Panc1 (cell line): Measurements from ENCODE around the gene KCNJ12. TPM values are rescaled to one million over a fixed set of nuclear protein-coding genes. Genes with fewer than 3 reads are reported as not detected.

Source experiments
- ATAC-seq: fragments of 200-7000 bp; cut with Tn5 transposase; 2 replicates; pipeline ENCODE4 v1.9.1; 2020; ENCODE audit warnings: mild to moderate bottlenecking, moderate library complexity
- BruUV-seq: library from RNA; stranded (reverse); fragments of 400-500 nt; replicated peaks from 2 replicates; lab custom pipeline; 2021; lab: Mats Ljungman, UMichigan
- CTCF ChIA-PET: fragments of 300-600 bp; sonication (Branson Sonifier 250); formaldehyde crosslinking; loops from one replicate; lab custom pipeline; 2022; ENCODE audit warnings: antibody characterized with exemption; lab: Charles Lee
- POLR2A ChIA-PET: fragments of 300-600 bp; sonication (Branson Sonifier 250); formaldehyde crosslinking; loops from one replicate; lab custom pipeline; 2022; ENCODE audit warnings: antibody characterized with exemption; lab: Charles Lee
- DNase-seq: peaks from one replicate; pipeline ENCODE4 v3.0.0-alpha.2; 2010; ENCODE audit warnings: low read depth, low spot score
- H3K27ac ChIP-seq: 2 replicates; pipeline ENCODE4 v1.5.1; 2011; ENCODE audit warnings: mild to moderate bottlenecking, low read length, inconsistent platforms
- H3K27me3 ChIP-seq: fragments of 200-500 bp; sonication (Bioruptor generic); 2 replicates; pipeline ENCODE4 v1.6.0; 2014; ENCODE audit warnings: low read length, inconsistent platforms; ENCODE audit not compliant: control insufficient read depth, insufficient read depth
- H3K36me3 ChIP-seq: fragments of 200-500 bp; sonication (Bioruptor generic); 2 replicates; pipeline ENCODE4 v1.5.1; 2014; ENCODE audit warnings: inconsistent platforms, mild to moderate bottlenecking, low read length, moderate library complexity; ENCODE audit not compliant: control insufficient read depth, insufficient read depth
- H3K4me1 ChIP-seq: 2 replicates; pipeline ENCODE4 v1.5.1; 2011; ENCODE audit warnings: inconsistent platforms, mild to moderate bottlenecking, low read length, moderate library complexity; ENCODE audit not compliant: control insufficient read depth, insufficient read depth
- H3K4me3 ChIP-seq, 2 experiments: 2 replicates each; pipeline ENCODE4 v1.5.1; 2011 to 2012; ENCODE audit warnings: low read depth in 2 of 2, low read length in 2 of 2, mild to moderate bottlenecking in 2 of 2, inconsistent platforms in 1 of 2, moderate library complexity in 1 of 2
- H3K9me3 ChIP-seq: fragments of 200-500 bp; sonication (Bioruptor generic); 2 replicates; pipeline ENCODE4 v1.5.1; 2014; ENCODE audit warnings: low read depth, mild to moderate bottlenecking, inconsistent platforms, low read length, moderate library complexity; ENCODE audit not compliant: control insufficient read depth, insufficient read depth
- CTCF ChIP-seq: fragments of 450-650 bp; IDR thresholded peaks from 2 replicates; pipeline ENCODE4 v1.5.1; 2017; ENCODE audit warnings: mild to moderate bottlenecking
- POLR2AphosphoS5 ChIP-seq: IDR thresholded peaks from 2 replicates; pipeline ENCODE4 v1.6.1; 2012; ENCODE audit warnings: mild to moderate bottlenecking, low read depth, low read length, moderate library complexity
- REST ChIP-seq, 2 experiments: IDR thresholded peaks; 2 replicates each; pipeline ENCODE4 v1.6.1; 2011 to 2012; ENCODE audit warnings: low read depth in 2 of 2, control low read depth in 1 of 2, low read length in 1 of 2, mild to moderate bottlenecking in 1 of 2, moderate library complexity in 1 of 2; ENCODE audit not compliant: insufficient read depth in 1 of 2
- SIN3A ChIP-seq: IDR thresholded peaks from 2 replicates; pipeline ENCODE4 v1.6.1; 2012; ENCODE audit warnings: low read depth, mild to moderate bottlenecking, low read length, moderate library complexity, borderline replicate concordance; ENCODE audit not compliant: insufficient read depth
- TCF7L2 ChIP-seq: IDR thresholded peaks from 2 replicates; pipeline ENCODE4 v1.6.1; 2011; ENCODE audit warnings: mild to moderate bottlenecking, low read depth, low read length, inconsistent platforms
- in situ Hi-C: cut with HindIII; loops from 2 replicates; pipeline ENCODE4 v1.10.0; 2016; ENCODE audit warnings: low sequenced_read_pairs, low pct_unique_long_range_greater_than_20kb
- intact Hi-C: fragments of 100-400 bp; cut with micrococcal nuclease; formaldehyde crosslinking; loops from one replicate; pipeline ENCODE4 v1.10.0; 2022; ENCODE audit not compliant: unreplicated experiment
- total RNA-seq: library from RNA; stranded (reverse); gene quantifications from one replicate; pipeline ENCODE4 v1.2.1, GENCODE V29; 2021; ENCODE audit not compliant: unreplicated experiment

Gene KCNJ12
- total RNA-seq, 1 experiment from 2014 or later: 2.7 TPM

GRCh38 chr17:21359483-21359840 lies 16.7 kb upstream of the KCNJ12 start:
- CTCF ChIA-PET: no interaction called here

GRCh38 chr17:21360048-21360447 lies 16.1 kb upstream of the KCNJ12 start:
- TF ChIP-seq SIN3A (no peak), REST (IDR thresholded peaks at IDR 0.05; ENCODE audit: insufficient read depth in 1 of 2, low read depth in 2 of 2, low read length in 1 of 2) (no peak), CTCF (no peak), TCF7L2 (no peak), POLR2AphosphoS5 (no peak)
- ChIA-PET POLR2A (no interaction called here), CTCF (no interaction called here)
- Histone ChIP-seq H3K27ac (no peak overlapping the region), H3K4me3 (no peak overlapping the region), H3K9me3 (no peaks in the 10 kb centered on the region), H3K4me1 (no peaks in the 10 kb centered on the region), H3K27me3 (no peaks in the 10 kb centered on the region), H3K36me3 (no peaks in the 10 kb centered on the region)
- intact Hi-C loops (no loop called here), in situ Hi-C loops (no loop called here)
- no TSS peak for BruUV-seq
- ATAC-seq (no peak; the same call in 1 of the 2 replicates), DNase-seq (no peak)

More at GRCh38 chr17:21359483-21359840, 16.7 kb upstream of the KCNJ12 start:
- TF ChIP-seq SIN3A (no peak), CTCF (no peak), REST (IDR thresholded peaks at IDR 0.05; ENCODE audit: insufficient read depth in 1 of 2, low read depth in 2 of 2, low read length in 1 of 2) (no peak), POLR2AphosphoS5 (no peak), TCF7L2 (no peak)
- Histone ChIP-seq H3K27me3 (no peaks in the 10 kb centered on the region), H3K9me3 (no peaks in the 10 kb centered on the region), H3K36me3 (no peaks in the 10 kb centered on the region), H3K27ac (no peak overlapping the region), H3K4me3 (no peak overlapping the region), H3K4me1 (no peaks in the 10 kb centered on the region)
- DNase-seq: no peak
- ATAC-seq: no peak
- POLR2A ChIA-PET: no interaction called here
- intact Hi-C loops (no loop called here), in situ Hi-C loops (no loop called here)
- BruUV-seq: no TSS peak
